SK-N-SH treated with all-trans-retinoic acid at 6 μM for 48 hours (cell line): ENCODE data around the gene ASTN2.

ENCODE experiments used
- CSDC2 ChIP-seq: fragments of 250-450 bp; sonication (Bioruptor Pico); IDR thresholded peaks from 2 replicates; pipeline ENCODE4 v1.5.0; 2020; ENCODE audit warnings: mild to moderate bottlenecking, moderate library complexity
- ZFP3 ChIP-seq: fragments of 250-450 bp; sonication (Bioruptor Pico); IDR thresholded peaks from 2 replicates; pipeline ENCODE4 v1.5.0; 2020; ENCODE audit warnings: mild to moderate bottlenecking, moderate library complexity
- ZNF8 ChIP-seq: fragments of 450-650 bp; formaldehyde crosslinking; IDR thresholded peaks from 2 replicates; pipeline ENCODE4 v1.5.0; 2020; ENCODE audit warnings: mild to moderate bottlenecking, moderate library complexity
- TF ChIP-seq, protein P1 (sequence below): fragments of 250-450 bp; sonication (Bioruptor Pico); IDR thresholded peaks from 2 replicates; pipeline ENCODE4 v1.5.1; 2020; ENCODE audit warnings: low read depth, mild to moderate bottlenecking, moderate library complexity
- TF ChIP-seq, protein P2 (sequence below): fragments of 250-450 bp; sonication (Bioruptor Pico); IDR thresholded peaks from 2 replicates; pipeline ENCODE4 v1.8.0; 2020; ENCODE audit warnings: mild to moderate bottlenecking, moderate library complexity, borderline replicate concordance

DNA sequence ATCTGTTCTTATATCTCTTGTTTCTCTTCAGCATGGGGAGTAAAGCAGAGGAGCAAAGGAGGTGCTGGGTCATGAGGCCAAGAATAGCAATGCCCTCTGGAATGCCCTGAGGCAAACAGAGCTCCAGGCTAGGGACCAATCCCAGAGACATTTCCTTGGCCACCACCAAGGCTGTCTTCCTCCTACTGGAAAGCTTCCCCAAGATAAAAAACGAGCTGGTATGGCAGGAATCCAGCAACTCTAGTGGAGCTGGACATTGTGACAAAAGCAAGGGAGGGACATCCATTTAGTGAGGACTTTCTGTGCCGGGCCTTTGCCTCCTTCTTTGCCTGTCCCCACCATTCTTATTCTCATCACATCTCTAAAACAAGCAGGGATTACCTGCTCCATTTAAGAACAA, 161.6 kb downstream of the ASTN2 start:
- TF ChIP-seq CSDC2 (CRISPR knock-in tag): no peak
- TF ChIP-seq, protein P1, sequence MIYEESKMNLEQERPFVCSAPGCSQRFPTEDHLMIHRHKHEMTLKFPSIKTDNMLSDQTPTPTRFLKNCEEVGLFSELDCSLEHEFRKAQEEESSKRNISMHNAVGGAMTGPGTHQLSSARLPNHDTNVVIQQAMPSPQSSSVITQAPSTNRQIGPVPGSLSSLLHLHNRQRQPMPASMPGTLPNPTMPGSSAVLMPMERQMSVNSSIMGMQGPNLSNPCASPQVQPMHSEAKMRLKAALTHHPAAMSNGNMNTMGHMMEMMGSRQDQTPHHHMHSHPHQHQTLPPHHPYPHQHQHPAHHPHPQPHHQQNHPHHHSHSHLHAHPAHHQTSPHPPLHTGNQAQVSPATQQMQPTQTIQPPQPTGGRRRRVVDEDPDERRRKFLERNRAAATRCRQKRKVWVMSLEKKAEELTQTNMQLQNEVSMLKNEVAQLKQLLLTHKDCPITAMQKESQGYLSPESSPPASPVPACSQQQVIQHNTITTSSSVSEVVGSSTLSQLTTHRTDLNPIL (CRISPR knock-in tag): no peak
- TF ChIP-seq ZNF8 (CRISPR knock-in tag): no peak
- TF ChIP-seq ZFP3 (CRISPR knock-in tag): no peak
- TF ChIP-seq, protein P2, sequence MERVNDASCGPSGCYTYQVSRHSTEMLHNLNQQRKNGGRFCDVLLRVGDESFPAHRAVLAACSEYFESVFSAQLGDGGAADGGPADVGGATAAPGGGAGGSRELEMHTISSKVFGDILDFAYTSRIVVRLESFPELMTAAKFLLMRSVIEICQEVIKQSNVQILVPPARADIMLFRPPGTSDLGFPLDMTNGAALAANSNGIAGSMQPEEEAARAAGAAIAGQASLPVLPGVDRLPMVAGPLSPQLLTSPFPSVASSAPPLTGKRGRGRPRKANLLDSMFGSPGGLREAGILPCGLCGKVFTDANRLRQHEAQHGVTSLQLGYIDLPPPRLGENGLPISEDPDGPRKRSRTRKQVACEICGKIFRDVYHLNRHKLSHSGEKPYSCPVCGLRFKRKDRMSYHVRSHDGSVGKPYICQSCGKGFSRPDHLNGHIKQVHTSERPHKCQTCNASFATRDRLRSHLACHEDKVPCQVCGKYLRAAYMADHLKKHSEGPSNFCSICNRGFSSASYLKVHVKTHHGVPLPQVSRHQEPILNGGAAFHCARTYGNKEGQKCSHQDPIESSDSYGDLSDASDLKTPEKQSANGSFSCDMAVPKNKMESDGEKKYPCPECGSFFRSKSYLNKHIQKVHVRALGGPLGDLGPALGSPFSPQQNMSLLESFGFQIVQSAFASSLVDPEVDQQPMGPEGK (CRISPR knock-in tag): no peak
